NCI-H2107 treated with DMSO at 0.1 percent for 48 hours (cell line): Measurements from ENCODE around the gene MIR17HG.

Source experiments
- DNase-seq: peaks from one replicate; lab custom pipeline; 2025; ENCODE audit not compliant: unreplicated experiment; lab: John Stamatoyannopoulos, UW

The MIR17HG gene

GRCh38 chr13:91368676-91369440 is 21.4 kb downstream of the MIR17HG start:
- no peak for DNase-seq

- DNase-seq, result no peak
Measured at GRCh38 chr13:91369441-91369831, 21.9 kb downstream of the MIR17HG start.

DNA sequence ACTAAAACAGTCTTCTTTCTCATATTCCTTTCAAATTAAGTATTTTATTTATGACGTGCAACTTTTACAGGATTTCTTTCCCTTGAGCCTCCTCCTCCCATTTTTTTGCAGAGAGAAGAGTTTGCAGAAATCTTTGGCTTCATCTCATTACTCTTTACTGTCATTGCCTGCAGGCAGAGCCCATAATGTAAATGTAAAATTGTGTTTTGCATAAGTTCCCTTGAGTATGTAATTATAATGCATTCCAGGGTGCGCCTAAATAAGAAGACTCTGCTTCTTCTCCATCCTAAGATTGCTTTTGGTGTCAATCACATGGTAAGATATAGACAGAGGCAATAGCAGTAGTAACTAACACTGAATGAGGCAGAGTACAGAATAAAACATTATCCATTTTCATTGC is 23.0 kb downstream of the MIR17HG start:
- no peak for DNase-seq

DNA sequence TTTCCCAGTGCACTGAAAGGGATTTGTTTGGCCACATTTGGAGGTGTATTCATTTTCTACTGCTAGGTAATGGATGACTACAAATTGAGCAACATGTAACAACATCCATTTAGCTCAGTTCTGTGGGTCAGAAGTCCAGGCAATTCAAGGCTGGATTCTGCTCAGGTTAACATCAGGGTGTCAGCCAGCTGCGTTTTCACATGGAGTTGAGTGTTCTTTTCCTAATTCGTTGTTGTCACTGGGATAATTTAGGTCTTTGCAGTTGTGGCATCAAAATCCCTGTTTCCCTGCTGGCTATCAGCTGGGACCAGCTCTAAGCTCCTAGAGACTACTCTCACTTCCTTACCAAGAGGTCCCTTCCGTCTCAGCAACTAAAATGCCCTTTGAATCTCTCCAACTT is 25.4 kb downstream of the MIR17HG start:
- DNase-seq, result no peak

GRCh38 chr13:91375116-91375729 is 27.7 kb downstream of the MIR17HG start:
- no peak for DNase-seq

DNA sequence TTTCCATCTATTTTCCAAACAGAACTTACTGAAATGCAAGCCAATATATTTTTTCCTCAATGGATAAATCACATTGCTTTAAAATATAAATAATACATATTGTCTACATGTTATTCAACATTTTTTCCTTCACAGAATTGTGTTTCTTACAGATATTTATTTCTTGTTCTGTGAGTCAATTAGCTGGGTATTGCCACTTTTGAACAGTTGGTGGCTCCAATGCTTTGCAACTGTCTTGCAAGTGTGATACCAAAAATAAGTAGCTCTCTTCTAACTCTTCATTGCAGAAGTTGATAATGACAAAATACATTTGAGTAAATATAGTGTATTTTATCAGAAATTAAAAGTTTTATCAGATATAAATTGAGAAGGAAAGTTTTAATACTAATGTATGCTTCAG is 33.9 kb downstream of the MIR17HG start:
- DNase-seq, result no peak

DNA sequence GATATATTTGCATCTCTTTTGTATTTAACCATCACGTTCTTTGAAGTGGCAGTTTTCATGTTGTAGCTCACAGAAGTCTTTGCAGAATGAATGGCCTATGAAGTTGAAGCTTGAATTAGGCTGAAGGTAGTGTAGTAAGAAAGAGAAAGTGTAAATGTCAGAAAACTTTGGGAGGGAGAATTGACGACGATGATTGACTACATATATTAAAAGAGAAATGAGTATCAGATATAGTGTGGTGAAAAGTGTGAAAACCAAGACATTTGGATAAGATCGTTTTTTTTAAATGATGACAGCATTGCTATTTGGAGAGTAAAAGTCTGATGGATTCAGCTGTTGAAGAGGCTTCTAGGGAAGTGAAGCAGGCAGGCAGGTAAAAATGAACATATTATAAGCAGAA is 36.3 kb downstream of the MIR17HG start:
- no peak for DNase-seq

GRCh38 chr13:91384896-91385295 is 37.4 kb downstream of the MIR17HG start:
- DNase-seq, result no peak

DNA sequence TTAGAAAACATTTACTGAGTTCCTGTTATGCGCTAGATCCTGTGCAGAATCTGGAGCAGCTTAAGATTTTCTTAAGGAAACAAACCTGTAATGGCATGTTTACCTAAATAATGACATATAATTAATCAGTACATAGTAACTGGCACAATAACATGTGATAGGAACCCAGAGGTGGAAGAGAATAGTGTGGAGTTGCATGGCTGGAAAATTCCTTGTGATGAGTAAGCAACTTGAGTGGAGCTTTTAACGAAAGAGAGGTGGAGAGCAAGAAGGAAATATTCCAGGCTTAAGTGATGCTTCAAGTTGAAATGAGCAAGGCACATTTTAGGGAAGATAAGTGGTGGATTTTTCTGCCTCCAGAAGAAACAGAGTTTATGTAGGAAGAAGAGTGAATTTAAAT is 41.7 kb downstream of the MIR17HG start:
- DNase-seq, result no peak

- no peak for DNase-seq
Measured at GRCh38 chr13:91397595-91397994, 50.1 kb downstream of the MIR17HG start.

DNA sequence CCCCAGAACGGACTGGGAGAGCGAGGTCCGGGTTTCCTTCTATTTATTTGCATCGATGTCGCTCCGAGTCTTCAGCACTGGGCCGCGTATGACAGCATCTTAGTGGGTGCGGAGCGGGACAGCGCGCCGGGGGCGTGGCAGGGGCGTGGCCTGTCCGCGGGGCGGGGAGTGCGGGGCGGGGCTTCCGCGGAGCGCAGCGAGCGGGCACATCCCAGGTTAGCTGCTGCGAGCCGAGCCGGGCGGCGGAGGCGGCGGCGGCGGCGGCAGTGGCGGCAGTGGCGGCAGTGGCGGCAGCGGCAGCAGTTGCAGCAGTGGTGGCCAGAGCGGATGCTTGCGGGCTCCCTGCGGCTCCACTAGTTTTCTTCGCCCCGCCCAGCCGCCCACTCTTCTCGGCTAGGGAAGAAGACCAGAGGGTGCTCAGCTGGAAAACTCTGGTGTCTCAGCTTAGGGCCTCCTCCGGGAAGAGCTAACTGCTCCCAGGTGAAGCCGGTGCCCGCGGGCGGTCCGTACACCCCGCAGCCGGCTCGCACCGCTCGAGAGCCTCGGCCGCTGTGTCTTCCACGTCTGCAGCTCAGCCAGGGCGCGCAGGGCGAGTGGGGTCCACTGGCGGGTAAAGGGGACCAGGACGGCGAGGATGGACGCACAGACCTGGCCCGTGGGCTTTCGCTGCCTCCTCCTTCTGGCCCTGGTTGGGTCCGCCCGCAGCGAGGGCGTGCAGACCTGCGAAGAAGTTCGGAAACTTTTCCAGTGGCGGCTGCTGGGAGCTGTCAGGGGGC is 51.1 kb downstream of the MIR17HG start, which contains the start of gene GPC5:
GPC5 (plus strand) TSS at position 209 of the 776 bp plus-strand sequence.
- DNase-seq, result no peak

- DNase-seq, result no peak
Measured at GRCh38 chr13:91399189-91400062, 51.9 kb downstream of the MIR17HG start.

DNA sequence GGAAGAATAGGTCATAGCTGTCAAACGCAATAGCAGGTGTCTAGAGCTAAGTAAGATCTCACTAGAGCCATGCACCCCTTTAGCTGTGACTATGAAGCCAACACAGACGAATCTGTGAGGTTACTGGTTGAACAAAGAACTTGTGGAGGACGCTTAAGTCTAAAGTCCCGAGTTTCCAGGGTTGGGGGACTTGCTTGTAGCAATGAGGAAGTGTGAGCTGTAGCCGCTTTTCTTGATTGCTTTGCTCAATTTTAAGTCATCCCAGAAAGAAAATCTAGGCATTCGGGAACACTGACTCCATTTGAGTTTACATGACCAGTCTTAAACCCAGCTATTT is 52.5 kb downstream of the MIR17HG start:
- DNase-seq, result no peak

GRCh38 chr13:91400671-91401070 is 53.2 kb downstream of the MIR17HG start:
- DNase-seq, result no peak

- no peak for DNase-seq
Measured at GRCh38 chr13:91401920-91402319, 54.4 kb downstream of the MIR17HG start.
